HCT116 (cell line): ENCODE measurements around the gene CRADD.

Experiments used
- CEBPB ChIP-seq: IDR thresholded peaks from 2 replicates; pipeline ENCODE4 v1.6.1; 2012; ENCODE audit warnings: low read depth
- EZH2phosphoT487 ChIP-seq: fragments of 200-600 bp; IDR thresholded peaks from 2 replicates; pipeline ENCODE4 v1.6.1; 2018; ENCODE audit warnings: antibody characterized with exemption, borderline replicate concordance
- FOSL1 ChIP-seq: IDR thresholded peaks from 2 replicates; pipeline ENCODE4 v1.6.1; 2012; ENCODE audit warnings: low read depth
- POLR2A ChIP-seq: IDR thresholded peaks from 2 replicates; pipeline ENCODE4 v1.7.0; 2011; ENCODE audit warnings: borderline replicate concordance; ENCODE audit not compliant: insufficient read depth, insufficient read length; ENCODE audit errors: extremely low read depth
- POLR2AphosphoS5 ChIP-seq: IDR thresholded peaks from 2 replicates; pipeline ENCODE4 v1.6.1; 2011; ENCODE audit warnings: mild to moderate bottlenecking, low read depth, low read length, moderate library complexity
- RAD21 ChIP-seq: IDR thresholded peaks from 2 replicates; pipeline ENCODE4 v1.6.1; 2012; ENCODE audit warnings: low read depth, mild to moderate bottlenecking
- SIN3A ChIP-seq: IDR thresholded peaks from 2 replicates; pipeline ENCODE4 v1.6.1; 2012; ENCODE audit warnings: low read depth
- TF ChIP-seq, protein P1 (sequence below), 3 experiments: fragments of 200-600 bp in 1 of 3; sonication (generic) in 1 of 3; IDR thresholded peaks in 2 of 3; conservative IDR thresholded peaks in 1 of 3; 2 replicates each; pipeline ENCODE4 v1.5.1; 2012 to 2017; ENCODE audit warnings: low read depth in 2 of 3, low read length in 2 of 3, antibody characterized with exemption in 1 of 3, borderline replicate concordance in 1 of 3, control low read depth in 1 of 3, mild to moderate bottlenecking in 1 of 3, mixed read lengths in 1 of 3, mixed run types in 1 of 3, moderate library complexity in 1 of 3; ENCODE audit not compliant: insufficient read depth in 1 of 3
- TF ChIP-seq, protein P2 (sequence below): IDR thresholded peaks from 2 replicates; pipeline ENCODE4 v1.6.1; 2012; ENCODE audit warnings: low read depth
- TF ChIP-seq, protein P3 (sequence below): IDR thresholded peaks from 2 replicates; pipeline ENCODE4 v1.6.1; 2011; ENCODE audit warnings: mild to moderate bottlenecking, low read length, moderate library complexity; ENCODE audit not compliant: insufficient replicate concordance; ENCODE audit errors: extremely low read depth

DNA sequence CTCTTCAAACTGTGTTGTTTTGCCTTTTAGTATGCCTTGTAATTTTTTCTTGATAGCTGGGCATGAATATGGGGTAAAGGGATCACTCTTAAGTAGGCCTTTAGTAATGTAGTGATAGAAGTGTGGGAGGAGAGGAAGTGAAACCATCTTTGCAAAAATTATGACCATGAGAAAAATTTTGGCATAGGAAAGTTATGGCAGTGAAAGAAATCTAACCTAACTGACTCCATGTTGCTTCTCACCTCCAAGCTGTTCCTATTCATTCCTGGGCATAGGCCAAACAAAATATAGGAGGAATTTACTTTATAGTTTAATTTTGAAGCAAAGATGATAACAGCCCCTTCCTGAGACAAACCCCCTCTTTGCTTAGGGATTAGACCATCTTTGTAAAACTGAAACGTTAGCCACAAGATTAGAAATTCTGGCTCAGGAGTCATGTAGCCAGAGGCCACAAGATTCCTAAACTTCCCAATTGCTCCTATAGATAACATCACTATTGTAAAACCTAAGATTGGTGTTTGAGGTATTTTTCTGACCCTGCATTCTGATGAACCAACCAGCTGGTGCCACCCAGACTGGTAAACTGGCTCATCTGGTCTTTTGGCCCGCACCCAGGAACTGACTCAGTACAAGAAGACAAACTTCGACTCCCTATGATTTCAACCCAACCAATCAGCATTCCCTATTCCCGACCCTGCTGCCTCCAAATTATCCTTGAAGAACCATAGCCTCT, 45.8 kb downstream of the CRADD start:
- TF ChIP-seq, protein P1, sequence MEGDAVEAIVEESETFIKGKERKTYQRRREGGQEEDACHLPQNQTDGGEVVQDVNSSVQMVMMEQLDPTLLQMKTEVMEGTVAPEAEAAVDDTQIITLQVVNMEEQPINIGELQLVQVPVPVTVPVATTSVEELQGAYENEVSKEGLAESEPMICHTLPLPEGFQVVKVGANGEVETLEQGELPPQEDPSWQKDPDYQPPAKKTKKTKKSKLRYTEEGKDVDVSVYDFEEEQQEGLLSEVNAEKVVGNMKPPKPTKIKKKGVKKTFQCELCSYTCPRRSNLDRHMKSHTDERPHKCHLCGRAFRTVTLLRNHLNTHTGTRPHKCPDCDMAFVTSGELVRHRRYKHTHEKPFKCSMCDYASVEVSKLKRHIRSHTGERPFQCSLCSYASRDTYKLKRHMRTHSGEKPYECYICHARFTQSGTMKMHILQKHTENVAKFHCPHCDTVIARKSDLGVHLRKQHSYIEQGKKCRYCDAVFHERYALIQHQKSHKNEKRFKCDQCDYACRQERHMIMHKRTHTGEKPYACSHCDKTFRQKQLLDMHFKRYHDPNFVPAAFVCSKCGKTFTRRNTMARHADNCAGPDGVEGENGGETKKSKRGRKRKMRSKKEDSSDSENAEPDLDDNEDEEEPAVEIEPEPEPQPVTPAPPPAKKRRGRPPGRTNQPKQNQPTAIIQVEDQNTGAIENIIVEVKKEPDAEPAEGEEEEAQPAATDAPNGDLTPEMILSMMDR (IDR thresholded peaks at IDR 0.05 in 2 of 3, conservative IDR thresholded peaks at IDR 0.05 in 1 of 3; ENCODE audit: borderline replicate concordance in 1 of 3, insufficient read depth in 1 of 3, low read depth in 2 of 3, low read length in 2 of 3): no peak
- no peak for TF ChIP-seq RAD21
- no peak for TF ChIP-seq EZH2phosphoT487
- TF ChIP-seq, protein P2, sequence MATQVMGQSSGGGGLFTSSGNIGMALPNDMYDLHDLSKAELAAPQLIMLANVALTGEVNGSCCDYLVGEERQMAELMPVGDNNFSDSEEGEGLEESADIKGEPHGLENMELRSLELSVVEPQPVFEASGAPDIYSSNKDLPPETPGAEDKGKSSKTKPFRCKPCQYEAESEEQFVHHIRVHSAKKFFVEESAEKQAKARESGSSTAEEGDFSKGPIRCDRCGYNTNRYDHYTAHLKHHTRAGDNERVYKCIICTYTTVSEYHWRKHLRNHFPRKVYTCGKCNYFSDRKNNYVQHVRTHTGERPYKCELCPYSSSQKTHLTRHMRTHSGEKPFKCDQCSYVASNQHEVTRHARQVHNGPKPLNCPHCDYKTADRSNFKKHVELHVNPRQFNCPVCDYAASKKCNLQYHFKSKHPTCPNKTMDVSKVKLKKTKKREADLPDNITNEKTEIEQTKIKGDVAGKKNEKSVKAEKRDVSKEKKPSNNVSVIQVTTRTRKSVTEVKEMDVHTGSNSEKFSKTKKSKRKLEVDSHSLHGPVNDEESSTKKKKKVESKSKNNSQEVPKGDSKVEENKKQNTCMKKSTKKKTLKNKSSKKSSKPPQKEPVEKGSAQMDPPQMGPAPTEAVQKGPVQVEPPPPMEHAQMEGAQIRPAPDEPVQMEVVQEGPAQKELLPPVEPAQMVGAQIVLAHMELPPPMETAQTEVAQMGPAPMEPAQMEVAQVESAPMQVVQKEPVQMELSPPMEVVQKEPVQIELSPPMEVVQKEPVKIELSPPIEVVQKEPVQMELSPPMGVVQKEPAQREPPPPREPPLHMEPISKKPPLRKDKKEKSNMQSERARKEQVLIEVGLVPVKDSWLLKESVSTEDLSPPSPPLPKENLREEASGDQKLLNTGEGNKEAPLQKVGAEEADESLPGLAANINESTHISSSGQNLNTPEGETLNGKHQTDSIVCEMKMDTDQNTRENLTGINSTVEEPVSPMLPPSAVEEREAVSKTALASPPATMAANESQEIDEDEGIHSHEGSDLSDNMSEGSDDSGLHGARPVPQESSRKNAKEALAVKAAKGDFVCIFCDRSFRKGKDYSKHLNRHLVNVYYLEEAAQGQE: no peak
- no peak for TF ChIP-seq POLR2A
- TF ChIP-seq FOSL1: no peak
- no peak for TF ChIP-seq POLR2AphosphoS5
- no peak for TF ChIP-seq CEBPB
- TF ChIP-seq, protein P3, sequence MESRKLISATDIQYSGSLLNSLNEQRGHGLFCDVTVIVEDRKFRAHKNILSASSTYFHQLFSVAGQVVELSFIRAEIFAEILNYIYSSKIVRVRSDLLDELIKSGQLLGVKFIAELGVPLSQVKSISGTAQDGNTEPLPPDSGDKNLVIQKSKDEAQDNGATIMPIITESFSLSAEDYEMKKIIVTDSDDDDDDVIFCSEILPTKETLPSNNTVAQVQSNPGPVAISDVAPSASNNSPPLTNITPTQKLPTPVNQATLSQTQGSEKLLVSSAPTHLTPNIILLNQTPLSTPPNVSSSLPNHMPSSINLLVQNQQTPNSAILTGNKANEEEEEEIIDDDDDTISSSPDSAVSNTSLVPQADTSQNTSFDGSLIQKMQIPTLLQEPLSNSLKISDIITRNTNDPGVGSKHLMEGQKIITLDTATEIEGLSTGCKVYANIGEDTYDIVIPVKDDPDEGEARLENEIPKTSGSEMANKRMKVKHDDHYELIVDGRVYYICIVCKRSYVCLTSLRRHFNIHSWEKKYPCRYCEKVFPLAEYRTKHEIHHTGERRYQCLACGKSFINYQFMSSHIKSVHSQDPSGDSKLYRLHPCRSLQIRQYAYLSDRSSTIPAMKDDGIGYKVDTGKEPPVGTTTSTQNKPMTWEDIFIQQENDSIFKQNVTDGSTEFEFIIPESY: no peak
- no peak for TF ChIP-seq SIN3A
